ENCODE measurements around the gene IL17F.

IL17F gene

GRCh38 chr6:52244400-52244799 is at the start of gene IL17F:
Gene IL17F, minus strand, starts transcription at chr6:52244500. Its CDS starts 71 bp downstream, at chr6:52244429.
- no peak for DNase-seq

GRCh38 chr6:52293067-52293466 is 48.8 kb upstream of the IL17F start:
- peak; percentile 70 for DNase-seq

- DNase-seq = no peak
These were observed 44.5 kb upstream of the IL17F start for GRCh38 chr6:52288841-52289240.

GRCh38 chr6:52288216-52288615 is 43.9 kb upstream of the IL17F start:
- DNase-seq = no peak

GRCh38 chr6:52286798-52287432 is 42.6 kb upstream of the IL17F start:
- peak; percentile 50 for DNase-seq

- peak; percentile 77 for DNase-seq
These were observed 41.1 kb upstream of the IL17F start for GRCh38 chr6:52285177-52286068.

- peak; percentile 99 for DNase-seq
These were observed 40.3 kb upstream of the IL17F start, which contains the start of gene MCM3 for GRCh38 chr6:52284460-52285176. Gene MCM3, minus strand, starts transcription at chr6:52284742. Its CDS starts 68 bp downstream, at chr6:52284674.

- peak; percentile 51 for DNase-seq
These were observed 39.8 kb upstream of the IL17F start for GRCh38 chr6:52284131-52284459.

- no peak for DNase-seq
These were observed 38.8 kb upstream of the IL17F start for GRCh38 chr6:52283111-52283510.

GRCh38 chr6:52276130-52276529 is 31.8 kb upstream of the IL17F start:
- no peak for DNase-seq

- no peak for DNase-seq
These were observed 27.7 kb upstream of the IL17F start for GRCh38 chr6:52271852-52272460.

GRCh38 chr6:52263709-52264540 is 19.6 kb upstream of the IL17F start:
- DNase-seq = peak; percentile 52

- no peak for DNase-seq
These were observed 18.5 kb upstream of the IL17F start for GRCh38 chr6:52262620-52263344.

GRCh38 chr6:52261229-52261628 is 16.9 kb upstream of the IL17F start:
- no peak for DNase-seq

- DNase-seq = no peak
These were observed 16.3 kb upstream of the IL17F start for GRCh38 chr6:52260634-52261033.

- DNase-seq = no peak
These were observed 11.1 kb upstream of the IL17F start for GRCh38 chr6:52255434-52255833.

- DNase-seq = no peak
These were observed 10.6 kb upstream of the IL17F start for GRCh38 chr6:52254731-52255378.

- DNase-seq = no peak
These were observed 9.2 kb upstream of the IL17F start for GRCh38 chr6:52253494-52253893.

- no peak for DNase-seq
These were observed 6.8 kb upstream of the IL17F start for GRCh38 chr6:52251113-52251512.

GRCh38 chr6:52249078-52249477 is 4.8 kb upstream of the IL17F start:
- DNase-seq = no peak

- DNase-seq = no peak
These were observed 1.1 kb upstream of the IL17F start for GRCh38 chr6:52245425-52245824.

Data from DMS79 treated with DMSO at 0.1 percent for 48 hours (cell line).